H1 (cell line): Measurements from ENCODE around the gene PLEKHG5. TPM values are rescaled to one million over a fixed set of nuclear protein-coding genes. Genes with fewer than 3 reads are reported as not detected.

Source experiments
- CTCF ChIA-PET: fragments of 300-600 bp; sonication (Branson Sonifier 250); formaldehyde crosslinking; loops from one replicate; lab custom pipeline; 2021; ENCODE audit not compliant: partially characterized antibody; lab: Charles Lee
- POLR2A ChIA-PET: fragments of 300-600 bp; sonication (Branson Sonifier 250); formaldehyde crosslinking; loops from one replicate; lab custom pipeline; 2021; ENCODE audit warnings: inconsistent platforms; ENCODE audit not compliant: partially characterized antibody; lab: Charles Lee
- DNase-seq, 2 experiments: peaks; one replicate each; pipeline versions ENCODE4 v3.0.0 to v3.0.0-alpha.2; 2010 to 2022; ENCODE audit warnings: low spot score in 2 of 2, low read depth in 1 of 2, mixed read lengths in 1 of 2
- FAIRE-seq: peaks from 2 replicates; lab custom pipeline; 2011; peaks lifted over from hg19 to GRCh38; lab: Jason Lieb, UNC
- H2AFZ ChIP-seq: 2 replicates; pipeline ENCODE4 v1.8.1; 2012; ENCODE audit warnings: low read length, inconsistent platforms
- H2AK5ac ChIP-seq: 2 replicates; pipeline ENCODE4 v1.6.1; 2013; ENCODE audit warnings: low read depth, low read length
- H2BK120ac ChIP-seq: replicated peaks from 2 replicates; pipeline ENCODE3; 2013; ENCODE audit warnings: low read depth, low read length, inconsistent platforms
- H2BK12ac ChIP-seq: 2 replicates; pipeline ENCODE4 v1.6.1; 2013; ENCODE audit warnings: low read depth, low read length
- H2BK15ac ChIP-seq: 2 replicates; pipeline ENCODE4 v1.6.1; 2013; ENCODE audit warnings: low read length
- H2BK20ac ChIP-seq: 2 replicates; pipeline ENCODE4 v1.6.1; 2013; ENCODE audit warnings: low read length
- H2BK5ac ChIP-seq: 2 replicates; pipeline ENCODE4 v1.6.1; 2013; ENCODE audit warnings: low read depth, low read length
- H3K14ac ChIP-seq: 2 replicates; pipeline ENCODE4 v1.6.1; 2013; ENCODE audit warnings: inconsistent platforms; ENCODE audit not compliant: insufficient read length
- H3K18ac ChIP-seq: 2 replicates; pipeline ENCODE4 v1.6.1; 2013; ENCODE audit warnings: low read length; ENCODE audit errors: extremely low read depth
- H3K23ac ChIP-seq: 2 replicates; pipeline ENCODE4 v1.6.1; 2013; ENCODE audit warnings: inconsistent platforms; ENCODE audit not compliant: insufficient read length
- H3K23me2 ChIP-seq: 2 replicates; pipeline ENCODE4 v1.6.1; 2013; ENCODE audit warnings: low read depth, low read length
- H3K27ac ChIP-seq: 2 replicates; pipeline ENCODE4 v1.6.1; 2011; ENCODE audit warnings: low read depth, low read length, inconsistent platforms
- H3K27me3 ChIP-seq, 4 experiments: replicated peaks in 1 of 4; 1 replicate in 1 of 4; 2 replicates in 3 of 4; pipeline versions ENCODE4 v1.6.1 to v1.8.1; 2011 to 2013; ENCODE audit warnings: low read length in 3 of 4, mild to moderate bottlenecking in 3 of 4, inconsistent platforms in 2 of 4, mixed read lengths in 2 of 4, moderate library complexity in 1 of 4; ENCODE audit not compliant: control insufficient read depth in 3 of 4, insufficient read depth in 3 of 4; ENCODE audit errors: extremely low read depth in 1 of 4
- H3K36me3 ChIP-seq, 4 experiments: 2 replicates each; pipeline versions ENCODE4 v1.6.1 to v1.8.1; 2011 to 2013; ENCODE audit warnings: mild to moderate bottlenecking in 4 of 4, low read length in 3 of 4, moderate library complexity in 2 of 4, control low read depth in 1 of 4, inconsistent platforms in 1 of 4; ENCODE audit not compliant: insufficient read depth in 4 of 4, control insufficient read depth in 2 of 4
- H3K4ac ChIP-seq: replicated peaks from 2 replicates; pipeline ENCODE3; 2013; ENCODE audit warnings: low read length, low read depth, mixed read lengths, inconsistent platforms; ENCODE audit not compliant: insufficient read length
- H3K4me1 ChIP-seq, 4 experiments: replicated peaks in 1 of 4; 1 replicate in 1 of 4; 2 replicates in 3 of 4; pipeline versions ENCODE4 v1.6.1 to v1.8.1; 2011 to 2013; ENCODE audit warnings: low read length in 3 of 4, inconsistent platforms in 2 of 4, mixed read lengths in 1 of 4; ENCODE audit not compliant: insufficient read depth in 4 of 4, control insufficient read depth in 3 of 4
- H3K4me2 ChIP-seq, 2 experiments: 2 replicates each; pipeline versions ENCODE4 v1.6.1 to v1.8.1; 2011 to 2013; ENCODE audit warnings: low read depth in 2 of 2, low read length in 2 of 2, control low read depth in 1 of 2, inconsistent platforms in 1 of 2, mild to moderate bottlenecking in 1 of 2; ENCODE audit not compliant: insufficient read depth in 1 of 2
- H3K4me3 ChIP-seq, 4 experiments: fragments of 200-600, 300-600 bp in 1 of 4; sonication (generic), shearing (Covaris generic), sonication (Bioruptor Twin) in 1 of 4; 2 replicates each; pipeline versions ENCODE4 v1.5.1 to v1.8.1; 2011 to 2016; ENCODE audit warnings: low read length in 4 of 4, low read depth in 3 of 4, control low read depth in 2 of 4, inconsistent platforms in 2 of 4, mild to moderate bottlenecking in 2 of 4, mixed read lengths in 1 of 4, moderate library complexity in 1 of 4; ENCODE audit not compliant: insufficient read depth in 2 of 4; ENCODE audit errors: extremely low read depth in 1 of 4
- H3K56ac ChIP-seq: replicated peaks from 2 replicates; pipeline ENCODE3; 2013; ENCODE audit warnings: low read depth, mild to moderate bottlenecking, mixed read lengths, low read length, inconsistent platforms; ENCODE audit not compliant: insufficient read length
- H3K79me1 ChIP-seq: 2 replicates; pipeline ENCODE4 v1.6.1; 2013; ENCODE audit warnings: low read depth, low read length, control low read depth
- H3K79me2 ChIP-seq, 2 experiments: 2 replicates each; pipeline versions ENCODE4 v1.6.1 to v1.8.1; 2012 to 2013; ENCODE audit warnings: low read length in 2 of 2, mild to moderate bottlenecking in 2 of 2, inconsistent platforms in 1 of 2; ENCODE audit not compliant: insufficient read depth in 2 of 2, control insufficient read depth in 1 of 2
- H3K9ac ChIP-seq, 4 experiments: replicated peaks in 1 of 4; 1 replicate in 1 of 4; 2 replicates in 3 of 4; pipeline versions ENCODE4 v1.6.1 to v1.8.1; 2011 to 2013; ENCODE audit warnings: low read depth in 3 of 4, low read length in 3 of 4, control low read depth in 2 of 4, mild to moderate bottlenecking in 2 of 4, moderate library complexity in 2 of 4, inconsistent platforms in 1 of 4; ENCODE audit errors: extremely low read depth in 1 of 4
- H3K9me3 ChIP-seq, 2 experiments: 2 replicates each; pipeline versions ENCODE4 v1.6.1 to v1.8.1; 2012 to 2013; ENCODE audit warnings: mild to moderate bottlenecking in 2 of 2, moderate library complexity in 2 of 2, control low read depth in 1 of 2, inconsistent platforms in 1 of 2, low read depth in 1 of 2, low read length in 1 of 2, mixed read lengths in 1 of 2; ENCODE audit not compliant: insufficient read depth in 2 of 2
- H4K20me1 ChIP-seq, 2 experiments: replicated peaks in 1 of 2; 2 replicates each; pipeline versions ENCODE3 to v1.8.1; 2011 to 2013; ENCODE audit warnings: inconsistent platforms in 2 of 2, low read length in 2 of 2, mild to moderate bottlenecking in 1 of 2; ENCODE audit not compliant: insufficient read depth in 2 of 2, control insufficient read depth in 1 of 2
- H4K5ac ChIP-seq: 2 replicates; pipeline ENCODE4 v1.6.1; 2013; ENCODE audit warnings: low read length, low read depth, mixed read lengths, inconsistent platforms; ENCODE audit not compliant: insufficient read length
- H4K8ac ChIP-seq: 2 replicates; pipeline ENCODE4 v1.8.0; 2013; ENCODE audit warnings: mild to moderate bottlenecking, moderate library complexity, low read length, inconsistent platforms; ENCODE audit not compliant: insufficient read depth; ENCODE audit errors: extremely low read depth
- H4K91ac ChIP-seq: replicated peaks from 2 replicates; pipeline ENCODE3; 2013; ENCODE audit warnings: low read length, mixed read lengths, inconsistent platforms; ENCODE audit not compliant: insufficient read length
- KDM4A ChIP-seq: IDR thresholded peaks from one replicate; pipeline ENCODE4 v1.7.1; 2012; ENCODE audit warnings: low read depth, mild to moderate bottlenecking, moderate library complexity, low read length, inconsistent platforms; ENCODE audit not compliant: severe bottlenecking
- SIRT6 ChIP-seq: IDR thresholded peaks from one replicate; pipeline ENCODE4 v1.7.1; 2012; ENCODE audit warnings: low read length, inconsistent platforms
- WGBS, 2 experiments: shearing (Covaris generic) in 1 of 2; methylation state at CpG; one replicate each; pipeline versions ENCODE4 v1.1.6 to v1.1.7; 2013 to 2015; ENCODE audit warnings: low lambda C conversion rate in 2 of 2, mixed read lengths in 2 of 2, inconsistent platforms in 1 of 2, low coverage in 1 of 2, missing lambda C conversion rate in 1 of 2; ENCODE audit not compliant: insufficient replicate concordance in 2 of 2, insufficient coverage in 1 of 2, insufficient read length in 1 of 2; ENCODE audit errors: extremely low coverage in 1 of 2, missing lambda C conversion rate in 1 of 2; 5-methylcytosine and 5-hydroxymethylcytosine counted together
- polyA plus RNA-seq, 7 experiments: library from polyadenylated mRNA; depleted of rRNA in 3 of 7; stranded (reverse) in 5 of 7; unstranded in 2 of 7; fragments of >200 nt in 5 of 7; fragments of 200-250 nt in 2 of 7; gene quantifications; 1 replicate in 5 of 7; 2 replicates in 1 of 7; 4 replicates in 1 of 7; pipeline versions ENCODE4 v1.2.1 to v1.2.3, GENCODE V29; 2011 to 2013; ENCODE audit warnings: missing spikeins in 2 of 7, mixed read lengths in 2 of 7
- total RNA-seq: library from RNA; stranded (reverse); fragmentation: NEBNext Ultra II Directional; extraction: Animal tissue kit (Norgen Biotek cat#: 25700); gene quantifications from 2 replicates; pipeline ENCODE4 v1.2.1, GENCODE V29; 2021

Gene PLEKHG5
- total and polyA plus RNA-seq, 2 of the 8 experiments (the other 6 are each of a cell fraction or from before 2014, with no cell fraction given) = 10.4 to 13.8 TPM

DNA sequence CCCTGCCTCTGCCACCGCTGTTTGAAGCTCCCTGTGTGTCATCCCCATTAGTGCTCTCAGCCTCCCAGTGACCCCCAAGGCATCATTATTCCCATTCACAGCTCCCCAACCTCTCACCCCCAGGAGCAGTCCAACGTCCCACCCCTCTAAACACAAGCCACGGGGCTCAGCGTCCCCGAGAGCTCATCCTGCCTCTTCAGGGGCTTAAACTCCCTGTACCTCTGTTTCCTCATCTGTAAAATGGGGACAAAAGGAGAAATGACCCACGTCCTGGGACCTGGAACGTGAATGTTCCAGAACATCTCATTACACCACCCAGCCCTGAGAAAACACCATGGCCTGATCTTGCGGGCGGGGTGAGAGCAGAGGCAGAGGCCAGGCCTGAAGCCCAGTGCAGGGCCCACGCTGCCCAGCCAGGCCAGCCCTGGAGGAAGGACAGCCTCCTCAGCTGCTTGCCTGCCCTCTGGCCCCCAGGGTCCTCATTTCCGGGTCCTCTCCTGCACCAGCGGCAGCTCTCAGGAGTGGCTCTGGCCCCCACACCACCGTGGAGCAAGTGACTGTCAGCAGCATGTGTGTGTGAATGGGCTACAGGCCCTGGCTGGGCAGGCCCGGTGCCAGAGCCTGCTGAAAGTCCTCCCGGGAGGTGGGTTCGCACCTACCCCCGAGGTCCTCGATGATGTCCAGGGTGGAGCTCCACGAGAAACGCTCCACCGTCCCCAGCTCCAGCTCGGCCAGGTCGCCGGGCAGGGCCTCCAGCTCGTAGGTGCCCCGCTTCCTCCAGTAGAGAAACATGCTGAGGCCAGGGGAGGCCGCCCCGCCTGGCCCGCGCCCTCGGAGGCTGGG, 14.1 kb upstream of the PLEKHG5 start:
- no peak overlapping the region for H3K9ac ChIP-seq
- POLR2A ChIA-PET = interaction anchor here (1.1 to 1.7 kb wide), 4 partner anchors 13 to 34 kb away, joined by 3 to 4 read pairs (median 4); partner anchors contain the start of gene PLEKHG5
- 89% methylated on average over 26 of the region's 31 CpGs; no CpG with 5 or more reads in 1 of the 2 experiments for WGBS, 2 experiments
- no peak overlapping the region for H3K4me3 ChIP-seq
- no peak overlapping the region for H2BK20ac ChIP-seq
- H3K9me3 ChIP-seq = no peaks in the 10 kb centered on the region
- H4K8ac ChIP-seq = no peak overlapping the region; the same call in 1 of the 2 replicates
- no peak overlapping the region for H2BK5ac ChIP-seq
- H3K56ac ChIP-seq = no peak overlapping the region
- no peak overlapping the region; the same call in 1 of the 2 replicates for H3K27ac ChIP-seq
- DNase-seq (no peak), FAIRE-seq (no peak)
- no peaks in the 10 kb centered on the region for H3K23me2 ChIP-seq
- H2AFZ ChIP-seq = no peak overlapping the region
- H3K23ac ChIP-seq = no peak overlapping the region
- H3K36me3 ChIP-seq = no peaks in the 10 kb centered on the region
- H3K4me2 ChIP-seq = no peak overlapping the region
- no peaks in the 10 kb centered on the region for H3K79me2 ChIP-seq
- no peak overlapping the region for H2BK120ac ChIP-seq
- H4K91ac ChIP-seq = peak overlapping the region; percentile 65
- H4K20me1 ChIP-seq = no peaks in the 10 kb centered on the region
- no peak overlapping the region for H4K5ac ChIP-seq
- no peaks in the 10 kb centered on the region for H3K27me3 ChIP-seq
- H2BK12ac ChIP-seq = no peak overlapping the region; the same call in 1 of the 2 replicates
- H2BK15ac ChIP-seq = peak overlapping the region; percentile 61; the same call in 1 of the 2 replicates
- H3K4ac ChIP-seq = no peak overlapping the region
- no peak for TF ChIP-seq KDM4A
- no peak for TF ChIP-seq SIRT6
- H3K79me1 ChIP-seq = no peaks in the 10 kb centered on the region; the same call in 1 of the 2 replicates
- no peak overlapping the region for H2AK5ac ChIP-seq
- H3K18ac ChIP-seq = no peak overlapping the region
- no peaks in the 10 kb centered on the region; a peak in 1 of 7 replicates for H3K4me1 ChIP-seq
- CTCF ChIA-PET = interaction anchor here (0.6 to 10.2 kb wide), 6 partner anchors 8 to 94 kb away, joined by 3 to 107 read pairs (median 8); partner anchors contain the start of gene PLEKHG5
- H3K14ac ChIP-seq = no peak overlapping the region
